ELF-1 (cell line): ENCODE results near the gene RACGAP1.
"Not testable (repeated sequence)": the region's sequence is repeated elsewhere in the genome, so short reads cannot be mapped to it uniquely, and the experiment has no call there.

Experiments
- DNase-seq: peaks from one replicate; pipeline ENCODE4 v3.0.0-alpha.2; 2016; ENCODE audit warnings: low read depth, low spot score

The RACGAP1 gene

DNA sequence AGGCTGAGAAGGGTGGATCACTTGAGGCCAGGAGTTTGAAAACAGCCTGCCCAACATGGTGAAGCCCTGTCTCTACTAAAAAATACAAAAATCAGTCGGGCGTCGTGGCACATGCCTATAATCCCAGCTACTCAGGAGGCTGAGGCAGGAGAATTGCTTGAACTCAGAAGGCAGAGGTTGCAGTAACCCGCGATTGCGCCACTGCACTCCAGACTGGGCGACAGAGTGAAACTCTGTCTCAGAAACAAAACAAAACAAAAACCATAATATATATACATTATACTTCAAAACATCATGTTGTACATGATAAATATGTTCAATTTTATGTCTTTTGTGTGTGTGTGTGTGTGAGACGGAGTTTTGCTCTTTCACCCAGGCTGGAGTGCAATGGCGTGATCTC lies 5.2 kb upstream of the RACGAP1 start:
- not testable (repeated sequence) for DNase-seq

DNA sequence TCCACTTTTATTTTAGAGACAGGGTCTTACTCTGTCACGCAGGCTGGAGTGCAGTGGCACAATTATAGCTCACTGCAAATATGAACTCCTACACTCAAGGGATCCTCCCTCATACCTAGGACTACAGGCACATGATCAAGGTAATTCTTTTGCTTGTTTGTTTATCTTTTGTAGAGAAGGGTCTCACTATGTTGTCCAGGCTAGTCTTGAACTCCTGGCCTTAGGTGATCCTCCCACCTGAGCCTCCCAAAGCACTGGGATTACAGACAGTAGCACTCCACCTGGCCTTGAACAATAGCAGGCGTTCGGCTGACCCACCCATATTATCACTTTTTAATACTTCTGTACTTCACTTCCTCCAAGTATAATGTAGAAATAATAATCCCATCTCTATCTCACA lies 1.4 kb upstream of the RACGAP1 start:
- DNase-seq, result no peak

DNA sequence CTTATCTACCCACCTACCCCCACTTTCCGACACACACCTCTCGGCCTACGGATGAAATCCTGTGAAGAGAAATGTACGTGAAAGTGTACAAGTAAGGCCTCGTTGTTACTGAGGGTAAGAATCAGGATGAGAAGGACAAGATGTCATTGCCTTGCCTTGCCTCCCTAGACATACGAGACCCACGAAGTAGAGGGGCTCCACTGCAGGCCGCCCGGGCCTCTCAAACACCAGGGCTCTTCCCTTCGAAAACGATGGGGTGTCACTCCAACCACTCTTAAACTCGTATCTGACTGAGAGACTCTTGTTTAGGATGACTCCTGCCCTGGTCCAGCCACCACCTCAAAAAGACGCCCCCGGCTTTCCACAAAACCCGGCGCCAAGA lies 498 bp downstream of the RACGAP1 start:
- DNase-seq, result no peak

DNA sequence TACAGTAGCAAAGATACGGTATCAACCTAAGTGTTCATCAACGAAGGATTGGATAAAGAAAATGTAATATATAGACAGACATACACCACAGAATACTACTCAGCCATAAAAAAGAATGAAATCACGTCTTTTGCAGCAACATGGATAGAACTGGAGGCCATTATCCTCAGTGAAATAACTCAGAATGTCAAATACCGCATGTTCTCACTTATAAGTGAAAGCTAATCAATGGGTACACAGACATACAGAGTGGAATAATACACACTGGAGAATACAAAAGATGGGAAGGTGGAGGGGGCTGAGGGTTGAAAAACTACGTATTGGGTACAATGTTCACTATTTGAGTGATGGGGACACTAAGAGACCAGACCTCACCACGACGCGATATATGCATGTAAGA lies 1.1 kb downstream of the RACGAP1 start:
- no peak for DNase-seq

- no peak for DNase-seq
These were observed 2.4 kb downstream of the RACGAP1 start for GRCh38 chr12:50022903-50023302.

GRCh38 chr12:50021031-50021430 lies 4.3 kb downstream of the RACGAP1 start:
- no peak for DNase-seq

DNA sequence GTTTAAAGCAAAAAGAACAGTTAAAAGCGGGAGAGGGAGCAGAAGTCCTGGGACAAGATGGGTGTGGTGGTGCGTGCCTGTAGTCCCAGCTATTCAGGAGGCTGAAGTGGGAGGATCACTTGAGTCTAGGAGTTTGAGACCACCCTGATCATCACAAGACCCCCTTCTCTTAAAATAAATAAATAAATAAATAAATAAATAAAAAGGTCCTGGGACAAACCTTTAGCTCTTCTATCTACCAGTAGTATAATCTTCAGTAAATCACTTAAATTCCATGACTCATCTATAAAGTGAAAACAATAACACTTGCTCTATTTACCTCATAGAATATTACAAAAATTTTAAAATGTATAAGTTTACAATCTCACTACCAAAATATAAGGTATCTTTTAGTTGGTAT lies 5.8 kb downstream of the RACGAP1 start:
- no peak for DNase-seq

DNA sequence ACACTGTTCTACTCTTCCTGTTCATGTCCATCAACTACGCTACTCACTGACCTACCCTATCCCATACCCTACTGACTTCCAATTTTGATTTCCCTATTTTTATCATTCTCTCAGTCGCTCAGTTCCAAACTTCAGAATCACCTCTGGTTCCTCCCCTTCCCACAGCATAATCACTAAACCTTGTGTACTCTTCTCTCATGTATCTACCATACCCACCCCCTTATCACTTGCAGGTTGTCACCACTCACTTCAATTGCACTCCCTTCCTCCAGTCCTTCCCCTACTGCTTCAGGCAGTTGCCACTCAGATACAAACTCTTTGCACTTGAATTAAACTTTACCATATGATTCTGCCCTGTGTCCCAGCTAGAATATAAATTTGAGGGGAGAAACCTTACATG lies 6.3 kb downstream of the RACGAP1 start:
- no peak for DNase-seq

DNA sequence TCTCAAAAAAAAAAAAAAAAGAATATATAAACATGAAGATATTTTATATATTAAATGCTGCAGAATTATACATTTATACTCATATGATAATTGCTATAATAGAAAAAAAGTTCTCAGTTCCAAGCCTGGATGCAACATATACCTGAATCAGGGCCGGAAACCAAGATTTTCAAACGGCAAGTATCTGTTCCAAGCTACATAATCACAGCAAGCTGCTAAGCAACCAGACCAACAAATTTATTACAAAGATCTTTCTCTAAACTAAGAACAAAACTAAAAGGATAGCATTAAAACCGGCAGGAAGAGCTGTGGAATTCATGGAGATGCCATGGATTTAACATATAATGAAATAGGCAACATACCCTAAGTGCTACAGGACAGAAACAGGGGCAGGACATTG lies 7.1 kb downstream of the RACGAP1 start:
- DNase-seq, result no peak

DNA sequence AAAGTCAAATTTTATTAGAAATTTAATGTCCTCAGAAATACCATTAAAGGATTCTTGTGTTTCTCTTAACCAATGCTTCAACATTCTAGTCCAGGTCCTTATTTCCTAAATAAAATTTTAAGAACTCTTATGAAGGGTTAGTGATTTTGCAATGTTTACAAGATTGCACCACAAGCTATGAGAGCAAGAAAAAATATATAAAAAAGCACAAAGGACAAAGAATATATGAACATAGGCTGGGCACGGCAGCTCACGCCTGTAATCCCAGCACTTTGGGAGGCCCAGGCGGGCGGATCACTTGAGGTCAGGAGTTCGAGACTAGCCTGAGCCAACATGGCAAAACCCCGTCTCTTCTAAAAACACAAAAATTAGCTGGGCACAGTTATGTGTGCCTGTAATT lies 7.7 kb downstream of the RACGAP1 start:
- no peak for DNase-seq

DNA sequence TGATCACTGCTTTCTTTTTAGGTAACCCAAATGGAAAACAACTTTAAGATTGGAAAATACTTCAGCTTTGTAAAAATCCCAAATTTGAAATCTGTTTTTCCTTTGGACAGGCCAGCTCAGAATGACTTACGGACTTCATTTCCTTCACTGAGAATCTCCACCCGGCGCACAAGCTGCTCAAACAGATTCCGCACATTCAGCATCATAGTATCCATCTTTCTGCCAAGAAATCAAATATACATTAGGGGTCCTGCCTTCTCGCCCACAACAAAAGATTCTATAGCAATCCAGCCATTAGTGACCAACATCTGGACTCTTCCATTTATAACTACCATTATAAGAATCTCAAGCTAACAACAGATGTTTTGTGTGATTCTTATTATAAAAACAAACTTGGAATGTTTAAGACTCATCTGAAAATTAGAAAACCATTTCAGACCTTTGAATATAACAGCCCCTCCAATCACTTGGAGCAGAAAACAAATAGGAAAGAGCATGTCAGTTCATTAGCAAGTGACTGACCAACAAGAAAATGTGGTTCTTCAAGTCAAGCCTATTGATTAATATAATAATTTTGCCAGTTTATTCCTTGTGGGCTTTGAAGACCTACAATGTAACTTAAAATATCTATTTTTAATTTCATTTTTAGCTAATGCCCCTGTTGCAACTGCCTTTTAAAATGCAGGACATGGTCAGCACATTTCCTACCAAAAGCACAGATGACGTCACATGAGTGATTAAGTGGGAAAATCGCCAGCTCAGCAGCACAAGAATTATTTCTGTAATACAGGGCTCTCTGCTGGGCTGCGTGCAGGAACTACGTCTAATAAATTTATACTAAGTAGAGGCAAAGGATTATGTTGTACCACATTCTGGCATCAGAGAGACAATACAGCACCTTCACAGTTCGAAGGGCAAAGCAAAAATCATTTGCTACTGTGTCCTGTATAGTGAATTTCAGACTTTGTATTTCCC lies 8.5 kb downstream of the RACGAP1 start:
- no peak for DNase-seq

- no peak for DNase-seq
These were observed 11.0 kb downstream of the RACGAP1 start for GRCh38 chr12:50014342-50014741.

DNA sequence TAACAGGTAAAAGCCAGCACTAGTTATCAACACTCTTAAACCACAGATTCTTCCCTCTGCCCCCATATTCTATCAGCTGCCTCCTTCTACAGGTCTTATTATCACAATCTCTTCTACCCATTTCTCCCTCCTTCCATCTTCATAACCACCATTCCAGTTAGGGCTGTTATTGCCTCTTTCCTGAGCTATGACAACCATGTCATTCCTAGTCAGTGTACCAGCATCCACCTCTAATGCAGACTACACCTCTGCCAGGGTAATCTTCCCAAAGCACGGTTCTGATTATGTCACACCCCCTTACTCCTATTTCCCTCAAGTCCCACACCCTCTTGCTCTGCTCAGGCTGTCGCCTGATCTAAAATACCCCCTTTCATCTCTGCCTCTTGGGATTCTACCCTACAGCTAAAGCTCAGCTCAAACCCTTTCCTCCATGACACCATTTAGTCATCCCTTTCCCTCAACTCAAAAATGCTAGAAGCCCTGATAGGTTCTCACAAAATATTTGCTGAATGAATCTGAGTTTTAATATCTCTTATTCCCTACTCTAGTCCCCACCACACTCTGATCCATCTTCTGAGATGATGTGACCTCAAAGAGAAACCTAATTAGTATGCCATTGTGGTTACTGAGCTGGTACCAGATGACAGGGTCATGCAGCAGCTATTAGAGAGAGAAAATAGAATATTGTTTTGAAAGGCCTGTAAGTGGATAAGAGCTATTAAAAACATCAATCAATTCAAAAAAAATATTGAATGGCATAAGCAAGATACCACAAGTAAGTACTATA lies 11.7 kb downstream of the RACGAP1 start:
- DNase-seq, result no peak

GRCh38 chr12:50006754-50007442 lies 18.4 kb downstream of the RACGAP1 start:
- DNase-seq, result no peak

DNA sequence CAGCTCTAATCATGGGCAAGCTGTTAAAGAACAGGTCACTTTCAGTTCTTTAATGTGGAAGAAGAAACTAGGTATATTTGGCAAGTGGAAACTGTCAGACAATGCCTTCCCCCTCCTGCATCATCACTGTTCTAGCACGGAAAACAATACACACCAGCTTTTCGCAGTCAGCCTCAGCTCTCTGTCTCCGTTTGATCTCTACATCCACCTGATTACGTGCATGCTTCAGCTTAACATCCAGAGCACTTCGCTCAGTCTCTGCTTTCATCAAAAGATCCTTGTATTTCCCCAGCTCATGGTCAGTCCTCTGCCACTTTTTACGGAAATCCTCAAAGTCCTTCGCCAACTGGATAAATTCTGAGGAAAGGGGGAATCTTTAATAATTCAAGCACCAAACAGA lies 19.0 kb downstream of the RACGAP1 start:
- DNase-seq, result no peak

GRCh38 chr12:50005175-50005574 lies 20.1 kb downstream of the RACGAP1 start:
- no peak for DNase-seq

DNA sequence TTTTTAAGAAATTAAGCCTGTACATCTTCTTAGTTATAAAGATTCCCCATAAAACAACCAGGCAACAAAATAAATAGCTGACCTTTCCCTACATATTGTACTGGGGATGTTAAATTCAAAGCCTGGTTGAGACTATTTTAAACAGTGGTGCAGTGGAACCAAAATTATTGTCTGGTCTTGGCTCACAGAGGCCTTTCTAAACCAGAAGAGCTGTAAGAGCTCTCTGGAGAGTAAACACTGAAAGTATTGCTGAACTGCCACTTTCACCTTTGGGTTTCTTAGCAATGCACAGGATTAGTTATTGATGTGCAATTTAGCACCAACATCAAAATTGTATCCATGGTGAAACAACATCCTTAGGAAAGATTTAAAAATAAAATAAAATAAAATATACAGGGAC lies 20.6 kb downstream of the RACGAP1 start:
- DNase-seq, result no peak

GRCh38 chr12:50003595-50003994 lies 21.7 kb downstream of the RACGAP1 start:
- no peak for DNase-seq

DNA sequence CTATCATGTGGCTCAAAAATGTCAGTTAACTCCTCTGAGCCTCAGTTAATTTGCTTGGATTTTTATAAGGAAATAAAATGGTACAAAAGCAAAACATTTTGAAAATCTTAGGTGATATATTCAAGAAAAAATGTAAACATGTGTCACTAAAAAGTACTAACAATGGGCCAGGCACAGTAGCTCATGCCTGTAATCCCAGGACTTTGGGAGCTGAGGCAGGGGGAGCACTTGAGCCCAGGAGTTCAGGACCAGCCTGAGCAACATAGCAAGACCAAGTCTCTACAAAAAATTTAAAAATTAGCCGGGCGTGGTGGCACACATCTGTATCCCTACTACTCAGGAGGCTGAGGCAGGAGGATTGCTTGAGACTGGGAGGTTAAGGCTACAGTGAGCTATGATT lies 26.8 kb downstream of the RACGAP1 start:
- DNase-seq, result no peak

DNA sequence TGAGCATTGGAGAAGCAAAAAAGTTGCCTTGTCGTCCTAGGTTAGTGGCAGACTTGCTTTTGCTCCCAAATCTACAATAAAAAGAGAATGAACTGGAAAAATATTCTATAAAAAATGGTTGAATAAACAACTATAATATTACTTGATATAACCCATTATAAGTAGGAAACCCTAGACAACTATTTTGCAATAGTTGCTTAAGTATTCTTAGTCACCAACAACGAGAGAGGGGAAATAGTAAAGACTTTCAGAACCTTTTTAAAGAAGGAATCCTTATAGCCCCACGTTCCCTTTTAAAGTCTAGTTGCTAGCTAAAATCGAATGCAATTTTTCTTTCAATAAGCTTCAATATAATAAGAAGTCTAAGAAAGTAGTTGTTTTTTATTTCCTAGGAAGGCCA lies 35.0 kb downstream of the RACGAP1 start:
- DNase-seq, result no peak

GRCh38 chr12:49989400-49989799 lies 35.9 kb downstream of the RACGAP1 start:
- DNase-seq, result not testable (repeated sequence)

DNA sequence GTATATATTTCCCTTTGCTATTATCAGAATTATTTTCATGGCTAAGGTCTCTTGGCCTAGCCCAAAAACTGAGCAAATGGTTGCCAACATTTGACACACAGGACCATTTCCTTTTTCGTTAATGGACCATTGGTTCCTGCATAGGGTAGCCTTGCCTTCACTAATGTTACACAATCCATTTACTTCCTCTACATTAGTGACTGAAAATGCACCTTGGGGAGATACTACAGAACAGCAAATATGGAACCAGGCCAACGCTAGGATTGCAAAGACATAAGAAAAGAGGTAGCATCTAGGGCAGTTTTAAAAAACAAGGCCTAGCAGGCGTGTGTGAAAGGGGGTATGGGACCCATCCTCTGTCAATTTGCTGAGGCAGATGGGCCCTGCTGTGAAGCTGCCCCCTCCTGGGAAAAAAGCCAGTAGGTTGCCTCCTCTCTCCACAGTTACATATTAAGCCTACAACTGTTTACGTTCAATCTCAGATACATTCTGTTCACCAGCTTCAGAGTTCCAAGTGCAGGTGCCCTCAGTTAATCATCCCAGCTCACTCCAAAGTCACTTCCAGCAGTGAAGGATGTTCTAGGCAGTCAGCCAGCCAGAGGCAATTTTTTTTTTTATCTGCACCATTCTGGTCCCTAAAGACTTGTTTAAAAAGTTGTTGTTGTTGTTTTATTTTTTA lies 37.5 kb downstream of the RACGAP1 start:
- no peak for DNase-seq
